Measurements from ENCODE around the gene RPS6KA6.

The RPS6KA6 gene

DNA sequence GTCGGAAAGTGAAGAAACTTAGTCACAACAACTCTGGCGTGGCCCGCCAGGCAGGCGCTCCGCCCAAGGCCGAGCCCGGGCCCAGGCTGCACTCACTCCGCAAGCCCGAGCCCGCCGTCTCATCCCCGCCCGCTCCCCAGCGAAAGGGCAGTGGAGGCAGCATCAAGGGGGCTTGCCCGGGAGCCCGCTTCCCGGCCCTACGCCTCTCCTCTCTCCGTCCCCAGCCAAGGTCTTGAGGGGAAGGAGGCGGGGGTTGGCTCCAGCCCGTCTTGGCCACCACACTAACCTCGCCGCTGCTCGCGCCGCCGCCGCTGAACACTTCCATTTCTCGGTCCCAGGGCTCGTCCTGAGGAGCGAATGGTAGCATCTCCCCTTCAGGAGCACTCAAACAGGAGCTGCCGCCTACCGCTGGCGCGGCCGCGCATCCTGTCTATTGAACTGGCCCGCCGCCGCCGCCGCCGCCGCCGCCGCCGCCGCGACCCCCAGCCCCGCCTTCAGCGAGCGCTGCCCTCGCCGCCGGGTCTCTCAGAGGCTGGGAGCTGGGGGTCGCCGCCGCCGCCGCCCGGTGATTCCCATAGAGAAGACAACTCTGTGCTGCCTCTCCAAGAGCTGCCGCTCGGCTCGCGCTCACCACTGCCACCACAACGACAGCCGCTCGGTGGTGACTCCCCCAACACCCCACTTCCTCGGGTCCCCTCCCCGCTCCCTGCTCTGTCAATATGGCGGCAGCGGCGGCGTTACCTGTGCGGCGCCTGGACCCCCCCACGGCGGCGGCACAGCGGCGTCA lies at the start of gene RPS6KA6:
Gene RPS6KA6, minus strand, starts transcription at position 667 of the 787 bp plus-strand sequence. Its CDS starts 300 bp downstream, at position 367.
- DNase-seq (ENCODE audit: low spot score), result peak; percentile 8

DNA sequence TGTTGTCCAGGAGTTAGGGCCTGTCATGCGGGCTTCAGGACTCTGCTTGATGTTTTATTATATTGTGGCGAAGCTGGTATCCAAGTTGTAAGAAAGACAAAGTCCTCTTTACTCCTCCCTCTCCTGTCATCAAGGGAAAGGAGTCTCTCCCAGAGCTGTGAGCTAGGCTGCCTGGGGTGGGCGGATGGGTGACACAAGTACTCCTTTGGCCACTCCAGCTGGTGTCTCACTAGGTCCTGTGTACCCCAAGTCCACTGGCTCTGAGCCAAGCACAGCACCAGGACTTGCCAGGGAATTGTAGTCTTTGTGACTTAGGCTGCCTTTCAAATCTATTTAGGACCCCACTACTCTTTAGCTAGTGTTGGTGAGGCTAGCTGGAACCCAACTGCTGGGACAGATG lies 36.7 kb upstream of the RPS6KA6 start:
- no peak for DNase-seq (ENCODE audit: low spot score)

DNA sequence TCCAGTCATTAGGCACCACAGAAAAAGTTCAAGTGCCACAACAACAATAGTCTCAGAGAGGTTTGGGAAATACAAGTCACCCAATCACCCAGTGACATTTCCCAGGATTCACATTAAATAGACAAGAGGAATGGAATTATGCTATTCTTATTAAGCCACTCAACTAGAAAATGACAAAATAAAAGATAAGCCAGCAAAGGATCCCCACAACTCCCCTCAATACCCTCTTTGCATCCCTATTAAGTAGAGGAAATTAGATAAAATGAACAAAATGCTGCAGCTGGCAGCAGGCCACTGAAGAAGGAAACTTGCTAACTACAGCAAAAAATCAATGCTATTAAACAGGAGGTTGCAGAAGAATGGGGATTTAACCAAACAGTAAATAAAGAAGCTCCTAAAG lies 35.3 kb upstream of the RPS6KA6 start:
- no peak for DNase-seq (ENCODE audit: low spot score)

DNA sequence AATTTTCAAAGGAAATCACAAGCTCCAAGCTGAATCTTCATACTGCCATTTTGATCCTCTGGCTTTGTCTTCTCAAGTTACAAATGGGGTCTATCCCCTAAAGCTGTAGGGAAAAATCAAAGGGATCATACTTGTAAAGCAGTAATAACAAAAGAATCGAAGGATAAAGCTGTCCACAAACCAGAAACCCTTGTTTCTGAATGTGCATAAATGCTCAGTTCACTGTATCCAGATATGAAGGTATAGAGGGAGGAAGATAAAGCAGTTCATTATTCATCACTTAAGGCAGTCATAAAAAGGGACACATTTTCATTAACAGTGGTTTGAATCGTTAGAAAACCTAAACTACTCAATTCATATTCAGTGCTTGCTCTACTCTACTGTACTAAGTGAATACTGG lies 33.2 kb upstream of the RPS6KA6 start:
- DNase-seq (ENCODE audit: low spot score), result no peak

DNA sequence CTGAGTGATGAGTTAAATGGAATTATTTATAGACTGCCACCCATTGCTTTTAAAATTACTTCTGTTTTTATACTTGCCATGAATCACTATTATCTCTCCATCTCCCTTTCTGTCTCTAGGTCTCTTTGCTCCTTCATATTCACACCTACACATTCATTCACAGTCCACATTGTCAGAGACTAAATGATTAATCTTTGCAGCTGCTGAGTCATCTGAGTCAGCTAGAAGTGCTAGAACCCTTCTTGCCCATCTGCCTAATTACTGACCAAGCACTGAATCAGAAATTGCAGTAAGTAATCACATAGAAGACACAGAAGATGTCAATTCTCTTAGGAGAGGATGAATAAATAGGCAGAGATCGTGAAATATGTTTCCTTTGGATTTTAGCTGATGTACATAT lies 31.6 kb upstream of the RPS6KA6 start:
- DNase-seq (ENCODE audit: low spot score), result peak; percentile 3

DNA sequence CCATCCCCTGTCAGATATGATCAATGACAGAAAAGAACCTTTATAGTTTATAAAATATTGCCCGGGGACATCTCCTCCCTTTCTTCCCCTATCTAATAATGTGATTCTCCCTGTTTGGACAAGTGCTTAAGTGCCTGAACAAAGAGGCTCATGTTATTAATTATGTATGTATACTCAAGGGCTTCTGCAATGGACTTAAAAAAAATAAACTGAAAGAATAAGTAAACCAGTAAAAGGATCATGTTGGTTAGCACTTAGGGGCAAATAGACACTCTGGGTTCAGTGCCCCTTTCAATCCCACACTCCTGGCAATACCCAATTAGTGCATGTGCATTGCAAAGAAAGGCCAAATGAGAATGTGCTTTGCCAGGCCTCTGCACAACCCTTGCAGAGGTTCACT lies 30.7 kb upstream of the RPS6KA6 start:
- no peak for DNase-seq (ENCODE audit: low spot score)

DNA sequence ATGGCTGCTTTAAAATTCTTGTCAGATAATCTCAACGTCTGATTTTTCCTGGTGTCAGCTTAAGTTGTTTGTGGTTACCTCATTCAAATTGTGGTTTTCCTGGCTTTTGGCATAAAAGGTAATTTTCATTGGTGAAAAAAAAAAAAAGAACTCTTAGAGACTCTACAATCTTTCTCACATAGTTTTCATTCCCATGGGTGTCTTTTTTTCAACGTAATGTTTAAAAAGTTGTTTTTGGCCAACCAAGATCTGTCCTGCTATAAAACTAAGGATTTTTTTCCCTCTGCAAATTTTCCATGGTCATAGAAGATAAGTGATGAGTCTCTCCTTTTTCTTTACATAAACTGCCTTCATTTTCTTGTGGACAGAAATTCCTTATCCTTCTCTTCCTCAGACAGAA lies 28.9 kb upstream of the RPS6KA6 start:
- DNase-seq (ENCODE audit: low spot score), result no peak

DNA sequence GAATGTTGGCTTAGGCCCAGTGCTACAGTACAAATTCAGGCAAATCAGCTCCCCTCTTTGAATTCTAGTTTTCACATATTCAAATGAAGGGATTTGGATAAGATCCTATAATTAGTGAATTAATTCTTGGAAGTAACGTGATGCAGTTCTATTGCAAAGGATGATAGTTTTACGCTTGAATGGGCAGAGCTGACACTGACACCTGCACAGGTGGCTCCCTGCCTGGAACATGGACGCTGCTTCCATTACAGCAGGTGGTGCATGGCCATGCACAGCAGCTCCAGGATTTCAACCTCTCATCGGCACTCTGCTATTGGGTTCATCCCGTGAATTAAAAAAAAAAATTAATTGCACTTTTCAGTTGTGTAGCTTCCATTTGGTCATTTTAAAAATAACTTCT lies 28.4 kb upstream of the RPS6KA6 start:
- DNase-seq (ENCODE audit: low spot score), result no peak

DNA sequence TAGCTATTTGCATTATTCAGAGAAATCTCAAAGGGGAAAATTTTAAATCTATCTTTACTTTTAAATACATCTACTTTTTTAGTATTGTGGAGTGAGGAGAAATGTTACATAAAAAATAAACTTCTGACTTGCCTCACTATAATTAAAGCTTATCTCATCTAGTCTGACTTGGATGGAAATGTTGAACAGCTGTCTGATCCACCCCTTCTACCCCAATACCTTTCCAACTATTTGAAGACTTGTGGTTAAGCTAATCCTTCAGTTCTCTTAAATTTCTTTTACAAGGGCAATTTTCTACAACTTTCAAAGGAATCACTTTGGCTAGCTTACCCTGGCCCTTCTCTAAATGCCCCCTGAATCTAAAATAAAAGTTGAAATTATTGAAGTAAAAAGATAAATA lies 17.3 kb upstream of the RPS6KA6 start:
- no peak for DNase-seq (ENCODE audit: low spot score)

DNA sequence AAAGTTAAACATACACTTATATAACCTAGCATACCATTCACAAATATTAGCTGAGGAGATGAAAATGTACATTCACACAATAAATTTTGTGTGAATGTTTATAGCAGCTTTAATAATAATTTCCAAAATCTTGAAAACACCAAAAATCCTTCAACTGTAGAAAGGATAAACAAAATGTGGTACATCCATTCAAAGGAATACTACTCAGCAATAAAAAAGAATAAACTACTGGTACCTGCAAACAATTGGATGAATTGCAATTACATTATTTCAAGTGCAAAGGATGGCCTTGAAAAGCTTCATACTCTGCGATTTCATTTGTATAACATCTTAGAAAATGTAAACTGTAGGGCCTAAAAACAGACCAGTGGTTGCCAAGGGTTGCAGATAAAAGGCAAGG lies 11.7 kb upstream of the RPS6KA6 start:
- DNase-seq (ENCODE audit: low spot score), result no peak

DNA sequence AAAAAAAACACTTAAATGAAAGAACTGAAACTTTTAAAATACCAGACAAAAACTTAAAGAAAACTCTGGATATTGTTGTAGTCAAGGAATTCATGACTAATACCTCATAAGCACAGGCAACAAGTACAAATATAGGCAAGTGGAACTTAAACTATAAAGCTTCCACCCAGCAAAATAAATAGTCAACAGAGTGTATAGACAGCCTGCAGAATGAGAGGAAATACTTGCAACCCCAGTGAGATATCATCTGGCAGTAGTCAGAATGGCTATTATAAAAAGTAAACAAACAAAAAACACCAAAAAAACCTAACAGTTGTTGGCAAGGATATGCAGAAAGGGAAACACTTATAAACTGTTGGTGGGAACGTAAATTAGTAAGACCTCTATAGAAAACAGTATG lies 9.6 kb upstream of the RPS6KA6 start:
- DNase-seq (ENCODE audit: low spot score), result no peak

DNA sequence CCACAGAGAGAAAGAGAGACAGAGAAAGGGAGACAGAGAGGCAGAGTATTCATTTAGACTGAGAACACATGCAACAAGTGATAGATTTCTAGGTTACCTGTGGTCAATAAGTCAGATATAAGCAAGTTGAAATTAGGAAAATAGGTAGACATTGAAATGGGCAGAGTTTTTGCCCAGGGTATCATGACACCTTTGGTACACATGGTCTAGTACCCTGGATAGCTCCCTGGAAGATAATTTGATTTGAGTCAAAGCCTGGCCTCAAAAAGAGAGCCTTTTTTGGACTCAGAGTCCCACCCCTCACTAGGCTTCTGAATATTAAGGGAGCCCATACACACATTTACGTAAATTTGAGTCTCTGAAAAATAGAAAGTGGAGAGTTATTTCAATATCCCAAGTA lies 4.0 kb upstream of the RPS6KA6 start:
- DNase-seq (ENCODE audit: low spot score), result no peak

DNA sequence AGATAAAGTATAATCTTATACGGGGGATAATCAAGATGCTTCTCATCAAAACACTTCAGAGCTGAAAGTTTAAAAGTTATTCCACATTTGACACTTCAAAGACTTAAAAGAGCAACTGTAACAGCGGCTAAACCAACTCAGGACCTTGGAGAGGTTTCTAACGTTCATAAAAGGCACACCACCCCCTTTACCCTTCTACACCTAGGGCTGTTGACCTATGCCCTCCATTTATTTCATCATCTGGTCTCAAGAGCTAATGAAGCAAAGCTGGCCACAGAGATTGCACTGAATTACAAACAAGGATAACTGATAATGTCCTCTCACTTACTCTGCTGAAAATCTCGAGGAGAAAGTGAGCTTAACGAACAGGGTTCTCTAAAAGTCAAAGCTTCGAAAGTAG lies 1.1 kb upstream of the RPS6KA6 start:
- DNase-seq (ENCODE audit: low spot score), result no peak

DNA sequence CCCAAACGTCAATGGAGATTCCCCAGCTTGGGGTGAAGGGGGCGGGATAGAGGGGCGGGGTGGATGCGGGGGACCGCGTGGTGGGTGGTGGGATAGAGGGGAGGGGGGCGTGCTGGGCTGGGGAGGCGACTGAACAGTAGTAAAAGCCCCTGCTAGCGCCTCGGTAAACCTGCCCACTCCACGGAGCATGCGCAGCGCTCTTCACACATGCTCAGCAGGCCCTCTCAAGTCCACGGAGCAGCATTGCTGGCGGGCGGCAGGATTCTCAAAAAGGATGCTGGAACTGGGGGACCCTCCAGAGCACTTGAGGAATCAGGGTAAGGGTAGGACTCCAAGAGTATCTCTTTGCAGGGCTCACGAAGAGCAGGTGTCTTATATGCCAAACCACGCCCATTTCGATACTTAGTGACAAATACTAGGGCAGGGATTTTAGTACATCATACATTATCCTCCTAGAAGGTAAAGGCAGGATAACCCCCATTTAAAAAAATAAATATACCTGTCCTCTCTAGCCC lies 378 bp upstream of the RPS6KA6 start:
- DNase-seq (ENCODE audit: low spot score), result peak; percentile 39

DNA sequence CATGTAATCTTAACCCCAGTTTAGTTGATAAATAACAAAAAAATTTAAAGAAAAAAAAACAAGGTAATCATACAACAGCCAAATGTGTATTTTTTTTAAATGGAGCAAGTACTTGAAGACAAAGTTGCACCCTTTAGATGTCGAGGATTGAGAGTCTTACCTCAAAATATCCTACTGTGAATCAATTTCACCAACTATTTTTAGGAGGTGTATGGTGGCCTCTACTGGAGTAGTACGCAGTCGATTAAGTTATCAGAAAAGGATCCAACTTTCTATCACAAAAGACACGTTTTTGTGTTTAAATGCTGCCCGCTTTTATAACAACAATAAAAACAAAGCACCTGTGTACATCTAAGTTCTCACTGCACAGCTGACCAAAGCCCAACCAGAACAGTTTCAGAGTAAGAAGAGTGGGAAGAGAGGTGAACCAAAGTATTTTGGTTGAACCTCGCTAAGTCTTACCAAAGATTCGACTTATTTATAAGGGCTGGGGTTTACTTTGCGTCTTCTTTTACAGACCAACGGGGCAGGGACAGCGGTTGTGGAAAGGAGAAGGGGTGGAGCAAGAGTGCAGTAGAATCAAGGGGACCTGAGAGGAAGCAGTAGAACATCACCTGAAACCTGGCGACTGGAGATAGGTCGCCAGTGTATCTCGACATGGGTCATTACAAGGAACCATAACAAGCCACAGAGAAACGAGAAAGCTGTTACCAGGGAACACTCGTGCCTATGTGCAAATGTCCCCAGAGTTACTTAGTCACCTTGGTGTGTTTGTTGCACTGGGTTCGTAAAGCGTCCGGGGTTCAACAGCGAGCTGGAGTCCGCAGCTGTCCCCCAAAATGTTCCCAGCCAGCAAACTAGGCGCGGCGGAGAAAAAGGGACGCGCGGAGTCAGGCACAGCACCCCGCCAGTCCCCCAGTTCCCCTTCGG lies 1.1 kb downstream of the RPS6KA6 start:
- no peak for DNase-seq (ENCODE audit: low spot score)

DNA sequence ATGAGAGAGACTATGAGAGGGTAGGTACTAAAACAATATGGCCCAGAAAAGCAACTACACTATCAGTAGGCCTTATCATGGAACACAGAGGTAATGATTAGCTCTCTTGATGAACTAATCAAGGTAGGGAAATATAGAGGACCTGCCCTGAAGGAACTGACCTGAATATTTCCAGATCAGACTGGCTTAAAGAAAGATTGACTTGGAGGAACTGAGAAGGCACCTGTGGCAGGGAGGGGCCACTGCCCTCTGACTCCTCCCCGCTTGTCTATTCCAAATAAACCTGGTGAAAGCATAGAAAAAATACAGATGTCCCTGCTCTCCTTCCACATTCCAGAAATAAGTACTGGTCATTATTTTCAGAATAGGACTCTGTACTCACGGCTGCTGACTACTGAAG lies 5.5 kb downstream of the RPS6KA6 start:
- DNase-seq (ENCODE audit: low spot score), result no peak

DNA sequence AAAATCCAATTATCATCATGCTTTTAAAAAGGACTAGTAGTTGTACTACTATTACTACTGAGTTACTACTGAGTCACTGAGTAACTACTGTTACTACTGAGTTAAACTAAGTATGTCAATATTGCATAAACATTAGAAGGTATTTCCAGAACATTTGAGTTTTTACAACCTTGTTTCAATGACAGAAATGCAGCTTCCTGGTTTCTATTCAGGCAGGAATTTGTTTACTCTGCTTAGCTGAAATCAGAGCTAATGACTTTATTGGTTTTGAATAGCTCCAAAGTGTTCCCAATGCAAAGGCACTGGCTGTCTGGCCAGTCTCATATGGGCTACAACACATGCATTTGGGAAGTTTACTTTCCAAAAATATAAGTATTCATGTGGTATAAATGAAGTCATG lies 12.0 kb downstream of the RPS6KA6 start:
- no peak for DNase-seq (ENCODE audit: low spot score)

DNA sequence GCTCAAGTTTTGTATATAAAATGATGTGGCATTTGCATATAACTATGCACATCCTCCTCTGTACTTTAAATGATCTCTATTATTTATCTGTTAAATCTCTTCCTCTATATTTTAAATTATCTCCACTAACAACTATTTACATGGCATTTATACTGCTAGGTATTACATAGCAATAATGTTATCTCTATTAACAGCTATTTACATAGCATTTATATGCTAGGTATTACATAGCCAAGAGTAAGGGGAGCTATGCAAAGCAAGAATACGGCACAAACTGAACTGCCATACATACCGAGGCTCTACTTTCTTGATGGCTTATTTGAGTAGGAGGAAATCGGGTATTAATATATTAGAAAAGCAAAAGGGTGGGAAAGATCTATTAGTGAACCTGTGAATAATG lies 12.7 kb downstream of the RPS6KA6 start:
- DNase-seq (ENCODE audit: low spot score), result no peak

DNA sequence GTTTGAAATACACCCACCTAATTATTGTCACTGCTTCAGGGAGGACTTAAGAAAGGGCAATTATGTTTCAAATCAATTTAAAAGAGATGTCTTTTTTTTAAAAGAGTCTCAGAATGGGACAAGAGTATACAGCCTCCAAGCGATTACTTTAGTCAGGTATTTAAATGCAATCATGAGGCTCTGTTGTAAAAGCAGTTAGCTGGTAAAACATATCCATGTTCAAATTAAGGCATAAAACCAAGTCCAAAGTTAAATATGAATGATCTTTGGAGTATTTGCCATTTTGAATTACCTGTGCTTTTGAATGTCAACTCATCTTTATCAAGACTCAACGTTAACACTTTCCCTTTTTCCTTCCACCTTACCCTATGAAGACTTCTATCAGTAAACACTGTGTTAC lies 13.7 kb downstream of the RPS6KA6 start:
- no peak for DNase-seq (ENCODE audit: low spot score)

DNA sequence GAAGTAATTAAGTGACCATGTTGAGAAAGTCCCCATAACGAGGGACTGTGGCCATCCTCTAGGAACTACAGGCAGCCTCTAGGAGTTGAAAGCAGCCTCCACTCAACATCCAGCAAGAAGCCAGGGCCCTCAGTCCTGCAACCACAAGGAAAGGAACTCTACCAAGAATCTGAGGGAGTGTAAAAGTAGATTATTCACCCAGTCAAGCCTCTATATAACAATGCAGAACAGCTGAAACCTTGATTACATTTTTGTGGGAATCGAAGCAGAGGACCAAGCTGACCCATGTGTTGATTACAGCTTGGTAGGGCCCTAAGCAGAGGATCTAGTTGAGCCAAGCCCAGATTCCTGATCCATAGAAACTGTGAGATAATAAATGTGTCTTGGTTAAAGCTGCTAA lies 17.1 kb downstream of the RPS6KA6 start:
- no peak for DNase-seq (ENCODE audit: low spot score)

DNA sequence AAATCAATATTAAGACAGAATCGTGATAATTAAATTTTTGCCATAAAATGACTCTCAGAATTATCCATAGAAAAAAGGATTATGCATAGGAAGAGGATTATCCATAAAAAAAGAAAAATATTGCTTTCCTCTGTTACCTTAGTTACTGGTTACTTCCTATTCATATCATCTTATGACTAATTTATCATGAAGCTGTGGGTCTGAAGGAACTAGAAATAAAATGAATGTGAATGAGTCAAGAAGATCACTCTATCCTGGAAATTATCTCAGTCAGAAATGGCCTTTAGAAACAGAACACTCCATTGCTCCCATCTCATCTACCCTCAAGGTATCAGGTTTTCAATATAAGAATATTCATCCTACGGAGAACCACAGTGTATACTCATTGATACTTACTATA lies 19.4 kb downstream of the RPS6KA6 start:
- no peak for DNase-seq (ENCODE audit: low spot score)

DNA sequence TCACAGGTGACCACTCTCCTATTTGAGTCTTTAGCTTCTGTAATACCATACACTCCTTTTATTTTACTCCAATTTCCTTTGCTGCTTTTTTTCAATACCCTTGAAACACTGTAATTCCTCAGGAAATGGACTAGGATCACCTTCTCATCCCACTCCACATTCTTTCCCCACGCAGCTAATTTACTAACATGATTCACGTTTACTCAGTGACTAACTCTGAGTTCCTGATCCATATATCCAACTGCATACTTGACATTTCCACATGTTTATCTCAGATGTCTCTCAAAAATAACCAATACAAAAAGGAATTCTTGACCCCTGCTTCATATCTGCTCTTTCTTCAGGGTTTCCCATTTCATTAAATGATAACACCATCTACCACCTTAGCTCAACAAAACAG lies 19.9 kb downstream of the RPS6KA6 start:
- no peak for DNase-seq (ENCODE audit: low spot score)

DNA sequence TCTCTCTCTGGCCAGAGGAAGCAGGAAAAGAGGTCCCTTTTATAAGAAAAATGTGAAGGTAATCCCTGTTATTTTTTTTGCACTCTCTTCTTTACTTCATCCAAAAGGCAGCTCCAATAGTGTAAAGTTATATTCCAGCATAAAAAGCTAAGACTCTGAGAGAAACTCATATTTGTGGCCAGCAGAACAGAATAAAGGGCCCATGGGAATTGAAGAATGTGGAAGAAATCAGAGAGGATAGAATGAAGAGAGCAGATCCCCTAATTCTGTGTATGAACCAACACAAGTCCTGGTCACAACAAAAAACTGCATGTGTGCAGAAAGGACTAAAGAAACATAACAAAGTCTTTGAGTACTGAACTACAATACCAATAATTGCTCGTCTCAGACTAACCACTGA lies 22.3 kb downstream of the RPS6KA6 start:
- DNase-seq (ENCODE audit: low spot score), result no peak
